Breast epithelium (tissue), 3 donors: Measurements from ENCODE around the gene C16orf89.

Source experiments
- POLR2A ChIP-seq: fragments of 450-650 bp; IDR thresholded peaks from one replicate; pipeline ENCODE4 v1.6.1; 2016; ENCODE audit warnings: antibody characterized with exemption, mild to moderate bottlenecking, moderate library complexity
- TF ChIP-seq, protein P1 (sequence below), 3 donors: fragments of 450-650 bp; IDR thresholded peaks; one replicate each; pipeline ENCODE4 v1.5.1; 2016 to 2017; ENCODE audit warnings: antibody characterized with exemption in 3 of 3, mild to moderate bottlenecking in 3 of 3, moderate library complexity in 3 of 3

DNA sequence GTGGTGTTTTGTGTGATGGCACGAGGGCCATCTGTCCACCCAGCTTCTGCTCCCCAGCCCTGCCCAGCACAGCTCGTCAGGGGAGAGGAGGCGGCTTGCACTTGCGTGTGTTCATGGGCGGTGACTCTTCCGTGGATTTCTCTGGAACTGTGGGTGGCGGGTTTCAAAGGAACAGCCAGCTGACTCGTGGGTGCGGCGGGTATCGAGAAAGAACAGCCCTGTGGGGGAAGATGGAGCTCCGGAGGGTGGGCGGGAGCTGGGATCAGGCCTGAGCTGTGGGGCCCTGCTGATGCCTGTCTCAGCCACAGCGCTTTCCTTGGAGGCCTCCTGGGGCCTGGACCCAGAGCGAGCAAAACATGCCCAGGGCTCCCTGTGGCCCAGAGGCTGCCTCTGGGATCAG lies 45.2 kb downstream of the C16orf89 start:
- TF ChIP-seq, protein P1, sequence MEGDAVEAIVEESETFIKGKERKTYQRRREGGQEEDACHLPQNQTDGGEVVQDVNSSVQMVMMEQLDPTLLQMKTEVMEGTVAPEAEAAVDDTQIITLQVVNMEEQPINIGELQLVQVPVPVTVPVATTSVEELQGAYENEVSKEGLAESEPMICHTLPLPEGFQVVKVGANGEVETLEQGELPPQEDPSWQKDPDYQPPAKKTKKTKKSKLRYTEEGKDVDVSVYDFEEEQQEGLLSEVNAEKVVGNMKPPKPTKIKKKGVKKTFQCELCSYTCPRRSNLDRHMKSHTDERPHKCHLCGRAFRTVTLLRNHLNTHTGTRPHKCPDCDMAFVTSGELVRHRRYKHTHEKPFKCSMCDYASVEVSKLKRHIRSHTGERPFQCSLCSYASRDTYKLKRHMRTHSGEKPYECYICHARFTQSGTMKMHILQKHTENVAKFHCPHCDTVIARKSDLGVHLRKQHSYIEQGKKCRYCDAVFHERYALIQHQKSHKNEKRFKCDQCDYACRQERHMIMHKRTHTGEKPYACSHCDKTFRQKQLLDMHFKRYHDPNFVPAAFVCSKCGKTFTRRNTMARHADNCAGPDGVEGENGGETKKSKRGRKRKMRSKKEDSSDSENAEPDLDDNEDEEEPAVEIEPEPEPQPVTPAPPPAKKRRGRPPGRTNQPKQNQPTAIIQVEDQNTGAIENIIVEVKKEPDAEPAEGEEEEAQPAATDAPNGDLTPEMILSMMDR (IDR thresholded peaks at IDR 0.05): no peak
- TF ChIP-seq POLR2A: no peak
